DOHH2 (cell line): ENCODE data around the gene SLX4.
"Not testable (repeated sequence)": the region's sequence is repeated elsewhere in the genome, so short reads cannot be mapped to it uniquely, and the experiment has no call there.

Experiments
- H3F3A ChIP-seq: fragments of 200-600 bp; sonication (generic), shearing (Covaris generic); 2 replicates; pipeline ENCODE4 v1.6.0; 2016; ENCODE audit warnings: antibody characterized with exemption, mild to moderate bottlenecking; ENCODE audit not compliant: control insufficient read depth, insufficient read depth
- H3K27ac ChIP-seq: fragments of 200-600 bp; sonication (generic); 2 replicates; pipeline ENCODE4 v1.5.1; 2014; ENCODE audit warnings: low read depth, mild to moderate bottlenecking, low read length, moderate library complexity
- H3K27me3 ChIP-seq: fragments of 200-600 bp; sonication (generic); 2 replicates; pipeline ENCODE4 v1.6.1; 2014; ENCODE audit warnings: mild to moderate bottlenecking, low read length, mixed read lengths; ENCODE audit not compliant: control insufficient read depth
- H3K36me3 ChIP-seq: fragments of 200-600 bp; sonication (generic); 2 replicates; pipeline ENCODE4 v1.6.1; 2014; ENCODE audit warnings: mild to moderate bottlenecking, low read length, moderate library complexity, mixed read lengths; ENCODE audit not compliant: control insufficient read depth
- H3K4me1 ChIP-seq: fragments of 200-600 bp; sonication (generic); 2 replicates; pipeline ENCODE4 v1.6.1; 2014; ENCODE audit warnings: mild to moderate bottlenecking, low read length, mixed read lengths; ENCODE audit not compliant: control insufficient read depth
- H3K4me2 ChIP-seq: fragments of 200-600 bp; sonication (generic); 2 replicates; pipeline ENCODE4 v1.6.0; 2014; ENCODE audit warnings: mild to moderate bottlenecking, low read length, moderate library complexity
- H3K4me3 ChIP-seq: fragments of 200-600 bp; sonication (generic); 2 replicates; pipeline ENCODE4 v1.5.1; 2014; ENCODE audit warnings: mild to moderate bottlenecking, low read length, mixed read lengths
- H3K79me2 ChIP-seq: fragments of 200-600 bp; sonication (generic); 2 replicates; pipeline ENCODE4 v1.6.1; 2014; ENCODE audit warnings: mild to moderate bottlenecking, low read length, mixed read lengths; ENCODE audit not compliant: control insufficient read depth
- H3K9me2 ChIP-seq: fragments of 200-600 bp; sonication (generic); replicated peaks from 2 replicates; pipeline ENCODE4 v1.6.1; 2014; ENCODE audit warnings: mild to moderate bottlenecking, low read length, mixed read lengths; ENCODE audit not compliant: control insufficient read depth
- H3K9me3 ChIP-seq: fragments of 200-600 bp; sonication (generic); 2 replicates; pipeline ENCODE4 v1.6.1; 2014; ENCODE audit warnings: antibody characterized with exemption, low read length, mixed read lengths; ENCODE audit not compliant: control insufficient read depth, insufficient read depth
- H4K20me1 ChIP-seq: fragments of 200-600 bp; sonication (generic); 2 replicates; pipeline ENCODE4 v1.6.0; 2014; ENCODE audit warnings: low read depth, mild to moderate bottlenecking, antibody characterized with exemption, low read length, moderate library complexity; ENCODE audit not compliant: control insufficient read depth, insufficient read depth
- CTCF ChIP-seq: fragments of 200-600 bp; sonication (generic); IDR thresholded peaks from one replicate; pipeline ENCODE4 v1.5.1; 2014; ENCODE audit warnings: antibody characterized with exemption, mild to moderate bottlenecking, low read depth, low read length; ENCODE audit not compliant: poor library complexity, severe bottlenecking
- EZH2phosphoT487 ChIP-seq: fragments of 200-600 bp; sonication (generic); IDR thresholded peaks from 2 replicates; pipeline ENCODE4 v1.6.1; 2017; ENCODE audit warnings: borderline replicate concordance, mild to moderate bottlenecking, antibody characterized with exemption, low read length, moderate library complexity, mixed read lengths

The SLX4 gene

GRCh38 chr16:3611146-3611975 lies at the start of gene SLX4:
Gene SLX4, minus strand, starts transcription at chr16:3611606. Its CDS starts 2,642 bp downstream, at chr16:3608964.
- H3K4me2 ChIP-seq: peak within 1 kb of the TSS; percentile 93
- H3K27ac ChIP-seq: peak within 1 kb of the TSS; percentile 95
- peaks cover 75% of the 10 kb centered on the region for H3K4me1 ChIP-seq
- H3K79me2 ChIP-seq: peaks cover 97% of the 10 kb centered on the region
- H3F3A ChIP-seq: peaks cover 26% of the 10 kb centered on the region
- H4K20me1 ChIP-seq: no peaks in the 10 kb centered on the region
- peak within 1 kb of the TSS; percentile 98 for H3K4me3 ChIP-seq
- H3K27me3 ChIP-seq: no peaks in the 10 kb centered on the region
- peaks cover 9% of the 10 kb centered on the region; the same call in 1 of the 2 replicates for H3K9me3 ChIP-seq
- TF ChIP-seq CTCF: no peak
- H3K36me3 ChIP-seq: peaks cover 84% of the 10 kb centered on the region
- H3K9me2 ChIP-seq: no peaks in the 10 kb centered on the region

- H3K9me2 ChIP-seq: no peaks in the 10 kb centered on the region
- H3K27me3 ChIP-seq: no peaks in the 10 kb centered on the region
- no peak overlapping the region for H3K27ac ChIP-seq
- no peak overlapping the region for H3K4me2 ChIP-seq
- TF ChIP-seq EZH2phosphoT487 (no peak), CTCF (no peak)
- H3K9me3 ChIP-seq: no peaks in the 10 kb centered on the region
- H3K4me1 ChIP-seq: peaks cover 7% of the 10 kb centered on the region
- peaks cover 30% of the 10 kb centered on the region for H3F3A ChIP-seq
- no peak overlapping the region for H3K4me3 ChIP-seq
- peaks cover 94% of the 10 kb centered on the region for H3K36me3 ChIP-seq
- no peaks in the 10 kb centered on the region for H3K79me2 ChIP-seq
- no peaks in the 10 kb centered on the region for H4K20me1 ChIP-seq
These were observed 47.8 kb upstream of the SLX4 start for GRCh38 chr16:3659251-3659650.

GRCh38 chr16:3656491-3657468 lies 45.4 kb upstream of the SLX4 start:
- H3K4me2 ChIP-seq: no peak overlapping the region
- H3K27me3 ChIP-seq: no peaks in the 10 kb centered on the region
- peaks cover 95% of the 10 kb centered on the region for H3K36me3 ChIP-seq
- no peaks in the 10 kb centered on the region; the same call in 1 of the 2 replicates for H3K79me2 ChIP-seq
- peaks cover 12% of the 10 kb centered on the region for H3K4me1 ChIP-seq
- TF ChIP-seq CTCF (no peak), EZH2phosphoT487 (no peak)
- H3K27ac ChIP-seq: no peak overlapping the region
- no peaks in the 10 kb centered on the region for H3K9me3 ChIP-seq
- H3F3A ChIP-seq: peaks cover 30% of the 10 kb centered on the region
- H4K20me1 ChIP-seq: no peaks in the 10 kb centered on the region
- H3K9me2 ChIP-seq: no peaks in the 10 kb centered on the region
- H3K4me3 ChIP-seq: no peak overlapping the region

GRCh38 chr16:3656160-3656490 lies 44.7 kb upstream of the SLX4 start:
- H3K9me3 ChIP-seq, H3K79me2 ChIP-seq, H3K27me3 ChIP-seq, H4K20me1 ChIP-seq, H3K27ac ChIP-seq, H3K4me3 ChIP-seq, H3K4me2 ChIP-seq, H3K9me2 ChIP-seq: not testable (repeated sequence)
- H3F3A ChIP-seq: peaks cover 24% of the 10 kb centered on the region
- H3K4me1 ChIP-seq: peaks cover 12% of the 10 kb centered on the region
- H3K36me3 ChIP-seq: peaks cover 95% of the 10 kb centered on the region
